H1 (cell line): ENCODE data around the gene STRC. TPM values are rescaled to one million over a fixed set of nuclear protein-coding genes. Genes with fewer than 3 reads are reported as not detected.

Source experiments
- CTCF ChIA-PET: fragments of 300-600 bp; sonication (Branson Sonifier 250); formaldehyde crosslinking; loops from one replicate; lab custom pipeline; 2021; ENCODE audit not compliant: partially characterized antibody; lab: Charles Lee
- POLR2A ChIA-PET: fragments of 300-600 bp; sonication (Branson Sonifier 250); formaldehyde crosslinking; loops from one replicate; lab custom pipeline; 2021; ENCODE audit warnings: inconsistent platforms; ENCODE audit not compliant: partially characterized antibody; lab: Charles Lee
- DNase-seq, 2 experiments: peaks; one replicate each; pipeline versions ENCODE4 v3.0.0 to v3.0.0-alpha.2; 2010 to 2022; ENCODE audit warnings: low spot score in 2 of 2, low read depth in 1 of 2, mixed read lengths in 1 of 2
- FAIRE-seq: peaks from 2 replicates; lab custom pipeline; 2011; peaks lifted over from hg19 to GRCh38; lab: Jason Lieb, UNC
- H2AFZ ChIP-seq: 2 replicates; pipeline ENCODE4 v1.8.1; 2012; ENCODE audit warnings: low read length, inconsistent platforms
- H2AK5ac ChIP-seq: 2 replicates; pipeline ENCODE4 v1.6.1; 2013; ENCODE audit warnings: low read depth, low read length
- H2BK120ac ChIP-seq: replicated peaks from 2 replicates; pipeline ENCODE3; 2013; ENCODE audit warnings: low read depth, low read length, inconsistent platforms
- H2BK12ac ChIP-seq: 2 replicates; pipeline ENCODE4 v1.6.1; 2013; ENCODE audit warnings: low read depth, low read length
- H2BK15ac ChIP-seq: 2 replicates; pipeline ENCODE4 v1.6.1; 2013; ENCODE audit warnings: low read length
- H2BK20ac ChIP-seq: 2 replicates; pipeline ENCODE4 v1.6.1; 2013; ENCODE audit warnings: low read length
- H2BK5ac ChIP-seq: 2 replicates; pipeline ENCODE4 v1.6.1; 2013; ENCODE audit warnings: low read depth, low read length
- H3K14ac ChIP-seq: 2 replicates; pipeline ENCODE4 v1.6.1; 2013; ENCODE audit warnings: inconsistent platforms; ENCODE audit not compliant: insufficient read length
- H3K18ac ChIP-seq: 2 replicates; pipeline ENCODE4 v1.6.1; 2013; ENCODE audit warnings: low read length; ENCODE audit errors: extremely low read depth
- H3K23ac ChIP-seq: 2 replicates; pipeline ENCODE4 v1.6.1; 2013; ENCODE audit warnings: inconsistent platforms; ENCODE audit not compliant: insufficient read length
- H3K23me2 ChIP-seq: 2 replicates; pipeline ENCODE4 v1.6.1; 2013; ENCODE audit warnings: low read depth, low read length
- H3K27ac ChIP-seq: 2 replicates; pipeline ENCODE4 v1.6.1; 2011; ENCODE audit warnings: low read depth, low read length, inconsistent platforms
- H3K27me3 ChIP-seq, 4 experiments: replicated peaks in 1 of 4; 1 replicate in 1 of 4; 2 replicates in 3 of 4; pipeline versions ENCODE4 v1.6.1 to v1.8.1; 2011 to 2013; ENCODE audit warnings: low read length in 3 of 4, mild to moderate bottlenecking in 3 of 4, inconsistent platforms in 2 of 4, mixed read lengths in 2 of 4, moderate library complexity in 1 of 4; ENCODE audit not compliant: control insufficient read depth in 3 of 4, insufficient read depth in 3 of 4; ENCODE audit errors: extremely low read depth in 1 of 4
- H3K36me3 ChIP-seq, 4 experiments: 2 replicates each; pipeline versions ENCODE4 v1.6.1 to v1.8.1; 2011 to 2013; ENCODE audit warnings: mild to moderate bottlenecking in 4 of 4, low read length in 3 of 4, moderate library complexity in 2 of 4, control low read depth in 1 of 4, inconsistent platforms in 1 of 4; ENCODE audit not compliant: insufficient read depth in 4 of 4, control insufficient read depth in 2 of 4
- H3K4ac ChIP-seq: replicated peaks from 2 replicates; pipeline ENCODE3; 2013; ENCODE audit warnings: low read length, low read depth, mixed read lengths, inconsistent platforms; ENCODE audit not compliant: insufficient read length
- H3K4me1 ChIP-seq, 4 experiments: replicated peaks in 1 of 4; 1 replicate in 1 of 4; 2 replicates in 3 of 4; pipeline versions ENCODE4 v1.6.1 to v1.8.1; 2011 to 2013; ENCODE audit warnings: low read length in 3 of 4, inconsistent platforms in 2 of 4, mixed read lengths in 1 of 4; ENCODE audit not compliant: insufficient read depth in 4 of 4, control insufficient read depth in 3 of 4
- H3K4me2 ChIP-seq, 2 experiments: 2 replicates each; pipeline versions ENCODE4 v1.6.1 to v1.8.1; 2011 to 2013; ENCODE audit warnings: low read depth in 2 of 2, low read length in 2 of 2, control low read depth in 1 of 2, inconsistent platforms in 1 of 2, mild to moderate bottlenecking in 1 of 2; ENCODE audit not compliant: insufficient read depth in 1 of 2
- H3K4me3 ChIP-seq, 4 experiments: fragments of 200-600, 300-600 bp in 1 of 4; sonication (generic), shearing (Covaris generic), sonication (Bioruptor Twin) in 1 of 4; 2 replicates each; pipeline versions ENCODE4 v1.5.1 to v1.8.1; 2011 to 2016; ENCODE audit warnings: low read length in 4 of 4, low read depth in 3 of 4, control low read depth in 2 of 4, inconsistent platforms in 2 of 4, mild to moderate bottlenecking in 2 of 4, mixed read lengths in 1 of 4, moderate library complexity in 1 of 4; ENCODE audit not compliant: insufficient read depth in 2 of 4; ENCODE audit errors: extremely low read depth in 1 of 4
- H3K56ac ChIP-seq: replicated peaks from 2 replicates; pipeline ENCODE3; 2013; ENCODE audit warnings: low read depth, mild to moderate bottlenecking, mixed read lengths, low read length, inconsistent platforms; ENCODE audit not compliant: insufficient read length
- H3K79me1 ChIP-seq: 2 replicates; pipeline ENCODE4 v1.6.1; 2013; ENCODE audit warnings: low read depth, low read length, control low read depth
- H3K79me2 ChIP-seq, 2 experiments: 2 replicates each; pipeline versions ENCODE4 v1.6.1 to v1.8.1; 2012 to 2013; ENCODE audit warnings: low read length in 2 of 2, mild to moderate bottlenecking in 2 of 2, inconsistent platforms in 1 of 2; ENCODE audit not compliant: insufficient read depth in 2 of 2, control insufficient read depth in 1 of 2
- H3K9ac ChIP-seq, 4 experiments: replicated peaks in 1 of 4; 1 replicate in 1 of 4; 2 replicates in 3 of 4; pipeline versions ENCODE4 v1.6.1 to v1.8.1; 2011 to 2013; ENCODE audit warnings: low read depth in 3 of 4, low read length in 3 of 4, control low read depth in 2 of 4, mild to moderate bottlenecking in 2 of 4, moderate library complexity in 2 of 4, inconsistent platforms in 1 of 4; ENCODE audit errors: extremely low read depth in 1 of 4
- H3K9me3 ChIP-seq, 2 experiments: 2 replicates each; pipeline versions ENCODE4 v1.6.1 to v1.8.1; 2012 to 2013; ENCODE audit warnings: mild to moderate bottlenecking in 2 of 2, moderate library complexity in 2 of 2, control low read depth in 1 of 2, inconsistent platforms in 1 of 2, low read depth in 1 of 2, low read length in 1 of 2, mixed read lengths in 1 of 2; ENCODE audit not compliant: insufficient read depth in 2 of 2
- H4K20me1 ChIP-seq, 2 experiments: replicated peaks in 1 of 2; 2 replicates each; pipeline versions ENCODE3 to v1.8.1; 2011 to 2013; ENCODE audit warnings: inconsistent platforms in 2 of 2, low read length in 2 of 2, mild to moderate bottlenecking in 1 of 2; ENCODE audit not compliant: insufficient read depth in 2 of 2, control insufficient read depth in 1 of 2
- H4K5ac ChIP-seq: 2 replicates; pipeline ENCODE4 v1.6.1; 2013; ENCODE audit warnings: low read length, low read depth, mixed read lengths, inconsistent platforms; ENCODE audit not compliant: insufficient read length
- H4K8ac ChIP-seq: 2 replicates; pipeline ENCODE4 v1.8.0; 2013; ENCODE audit warnings: mild to moderate bottlenecking, moderate library complexity, low read length, inconsistent platforms; ENCODE audit not compliant: insufficient read depth; ENCODE audit errors: extremely low read depth
- H4K91ac ChIP-seq: replicated peaks from 2 replicates; pipeline ENCODE3; 2013; ENCODE audit warnings: low read length, mixed read lengths, inconsistent platforms; ENCODE audit not compliant: insufficient read length
- E2F6 ChIP-seq: IDR thresholded peaks from 2 replicates; pipeline ENCODE4 v1.6.1; 2012; ENCODE audit warnings: inconsistent platforms
- EP300 ChIP-seq, 2 experiments: IDR thresholded peaks; 1 replicate in 1 of 2; 2 replicates in 1 of 2; pipeline ENCODE4 v1.6.1; 2011 to 2012; ENCODE audit warnings: low read depth in 2 of 2, low read length in 2 of 2, mild to moderate bottlenecking in 2 of 2, borderline replicate concordance in 1 of 2, inconsistent platforms in 1 of 2, moderate library complexity in 1 of 2
- FOSL1 ChIP-seq: IDR thresholded peaks from 2 replicates; pipeline ENCODE4 v1.6.1; 2011; ENCODE audit warnings: mild to moderate bottlenecking, low read depth, low read length, moderate library complexity; ENCODE audit not compliant: insufficient read depth
- GABPA ChIP-seq: IDR thresholded peaks from 2 replicates; pipeline ENCODE4 v1.6.1; 2011; ENCODE audit warnings: mild to moderate bottlenecking, low read length, moderate library complexity, borderline replicate concordance; ENCODE audit not compliant: insufficient read depth
- HDAC2 ChIP-seq, 2 experiments: fragments of 300-600 bp in 1 of 2; sonication (generic) in 1 of 2; IDR thresholded peaks; 2 replicates each; pipeline ENCODE4 v1.6.1; 2011 to 2012; ENCODE audit warnings: low read depth in 2 of 2, low read length in 2 of 2, mild to moderate bottlenecking in 2 of 2, moderate library complexity in 2 of 2, borderline replicate concordance in 1 of 2, inconsistent platforms in 1 of 2
- KDM1A ChIP-seq: fragments of 200-600, 300-600 bp; sonication (generic); IDR thresholded peaks from 2 replicates; pipeline ENCODE4 v1.7.1; 2016; ENCODE audit warnings: mild to moderate bottlenecking, low read length, borderline replicate concordance
- MAFK ChIP-seq: IDR thresholded peaks from 2 replicates; pipeline ENCODE4 v1.6.1; 2012; ENCODE audit warnings: low read depth, mild to moderate bottlenecking, improper control_type of control experiment, low read length
- SRF ChIP-seq: IDR thresholded peaks from 2 replicates; pipeline ENCODE4 v1.6.1; 2011; ENCODE audit warnings: mild to moderate bottlenecking, low read depth, low read length, moderate library complexity
- ZNF274 ChIP-seq: IDR thresholded peaks from 2 replicates; pipeline ENCODE4 v1.7.0; 2012; ENCODE audit warnings: low read length, borderline replicate concordance; ENCODE audit errors: extremely low read depth
- WGBS, 2 experiments: shearing (Covaris generic) in 1 of 2; methylation state at CpG; one replicate each; pipeline versions ENCODE4 v1.1.6 to v1.1.7; 2013 to 2015; ENCODE audit warnings: low lambda C conversion rate in 2 of 2, mixed read lengths in 2 of 2, inconsistent platforms in 1 of 2, low coverage in 1 of 2, missing lambda C conversion rate in 1 of 2; ENCODE audit not compliant: insufficient replicate concordance in 2 of 2, insufficient coverage in 1 of 2, insufficient read length in 1 of 2; ENCODE audit errors: extremely low coverage in 1 of 2, missing lambda C conversion rate in 1 of 2; 5-methylcytosine and 5-hydroxymethylcytosine counted together
- polyA plus RNA-seq, 7 experiments: library from polyadenylated mRNA; depleted of rRNA in 3 of 7; stranded (reverse) in 5 of 7; unstranded in 2 of 7; fragments of >200 nt in 5 of 7; fragments of 200-250 nt in 2 of 7; gene quantifications; 1 replicate in 5 of 7; 2 replicates in 1 of 7; 4 replicates in 1 of 7; pipeline versions ENCODE4 v1.2.1 to v1.2.3, GENCODE V29; 2011 to 2013; ENCODE audit warnings: missing spikeins in 2 of 7, mixed read lengths in 2 of 7
- total RNA-seq: library from RNA; stranded (reverse); fragmentation: NEBNext Ultra II Directional; extraction: Animal tissue kit (Norgen Biotek cat#: 25700); gene quantifications from 2 replicates; pipeline ENCODE4 v1.2.1, GENCODE V29; 2021
- TF ChIP-seq, protein P1 (sequence below): IDR thresholded peaks from 2 replicates; pipeline ENCODE4 v1.6.1; 2012; ENCODE audit warnings: low read length, inconsistent platforms

The STRC gene
- total and polyA plus RNA-seq, 2 of the 8 experiments (the other 6 are each of a cell fraction or from before 2014, with no cell fraction given), result 0.34 to 0.41 TPM

DNA sequence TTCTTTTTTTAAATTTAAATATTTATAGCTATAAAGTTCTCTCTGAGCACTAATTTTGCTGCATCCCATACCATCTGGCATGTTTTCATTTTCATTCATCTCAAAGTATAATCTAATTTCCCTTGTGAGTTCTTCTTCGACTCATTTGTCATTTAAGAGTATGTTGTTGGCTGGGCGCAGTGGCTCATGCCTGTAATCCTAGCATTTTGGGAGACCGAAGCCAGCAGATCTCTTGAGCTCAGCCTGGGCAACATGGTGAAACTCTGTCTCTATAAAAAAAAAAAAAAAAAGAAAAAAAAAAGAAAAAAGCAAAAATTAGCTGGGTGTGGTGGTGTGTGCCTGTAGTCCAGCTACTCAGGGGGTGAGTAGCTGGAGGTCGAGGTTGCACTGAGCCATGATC lies 66.3 kb downstream of the STRC start:
- Histone ChIP-seq H4K20me1 (no peaks in the 10 kb centered on the region), H3K4me3 (no peak overlapping the region), H4K5ac (no peak overlapping the region), H3K4me2 (no peak overlapping the region), H2AK5ac (no peak overlapping the region), H3K79me1 (no peaks in the 10 kb centered on the region), H2BK120ac (no peak overlapping the region), H2BK5ac (no peak overlapping the region), H3K9ac (no peak overlapping the region), H2BK12ac (no peak overlapping the region), H3K56ac (no peak overlapping the region), H4K91ac (no peak overlapping the region), H4K8ac (no peak overlapping the region), H2BK20ac (no peak overlapping the region), H3K14ac (no peak overlapping the region), H2AFZ (no peak overlapping the region), H3K27ac (no peak overlapping the region), H3K9me3 (no peaks in the 10 kb centered on the region), H3K36me3 (no peaks in the 10 kb centered on the region), H3K4ac (no peak overlapping the region), H3K79me2 (no peaks in the 10 kb centered on the region), H3K4me1 (no peaks in the 10 kb centered on the region), H3K23ac (no peak overlapping the region), H2BK15ac (no peak overlapping the region), H3K18ac (no peak overlapping the region), H3K27me3 (no peaks in the 10 kb centered on the region), H3K23me2 (no peaks in the 10 kb centered on the region; the same call in 1 of the 2 replicates)
- ChIA-PET POLR2A (interaction anchor here (0.7 to 1.3 kb wide), 2 partner anchors 12 to 34 kb away, joined by 3 to 4 read pairs; no protein-coding TSS in a partner anchor), CTCF (interaction anchor here (0.7 kb wide), 1 partner anchor 267 kb away, joined by 5 read pairs; no protein-coding TSS in a partner anchor)
- TF ChIP-seq KDM1A (no peak), E2F6 (no peak), FOSL1 (no peak), ZNF274 (no peak), HDAC2 (IDR thresholded peaks at IDR 0.05; ENCODE audit: borderline replicate concordance in 1 of 2, low read depth in 2 of 2, low read length in 2 of 2) (no peak), SRF (no peak), EP300 (IDR thresholded peaks at IDR 0.05; ENCODE audit: borderline replicate concordance in 1 of 2, low read depth in 2 of 2, low read length in 2 of 2) (no peak), GABPA (no peak), MAFK (no peak)
- TF ChIP-seq, protein P1, sequence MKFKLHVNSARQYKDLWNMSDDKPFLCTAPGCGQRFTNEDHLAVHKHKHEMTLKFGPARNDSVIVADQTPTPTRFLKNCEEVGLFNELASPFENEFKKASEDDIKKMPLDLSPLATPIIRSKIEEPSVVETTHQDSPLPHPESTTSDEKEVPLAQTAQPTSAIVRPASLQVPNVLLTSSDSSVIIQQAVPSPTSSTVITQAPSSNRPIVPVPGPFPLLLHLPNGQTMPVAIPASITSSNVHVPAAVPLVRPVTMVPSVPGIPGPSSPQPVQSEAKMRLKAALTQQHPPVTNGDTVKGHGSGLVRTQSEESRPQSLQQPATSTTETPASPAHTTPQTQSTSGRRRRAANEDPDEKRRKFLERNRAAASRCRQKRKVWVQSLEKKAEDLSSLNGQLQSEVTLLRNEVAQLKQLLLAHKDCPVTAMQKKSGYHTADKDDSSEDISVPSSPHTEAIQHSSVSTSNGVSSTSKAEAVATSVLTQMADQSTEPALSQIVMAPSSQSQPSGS, result no peak
- 90% methylated on average over 4 of the region's 4 CpGs; no CpG with 5 or more reads in 1 of the 2 experiments for WGBS, 2 experiments
- FAIRE-seq, result no peak
- no peak for DNase-seq
